Liver (tissue), 9 donors: Measurements from ENCODE around the gene CLDN1. TPM values are rescaled to one million over a fixed set of nuclear protein-coding genes. Genes with fewer than 3 reads are reported as not detected.

Experiments
- DNase-seq: peaks from one replicate; pipeline ENCODE4 v3.0.0-alpha.2; 2017; ENCODE audit warnings: low spot score
- H3K27ac ChIP-seq, 2 donors: one replicate each; pipeline ENCODE4 v1.7.0; 2013; ENCODE audit warnings: inconsistent platforms in 2 of 2, low read length in 2 of 2, control low read depth in 1 of 2, low read depth in 1 of 2, mild to moderate bottlenecking in 1 of 2
- H3K27me3 ChIP-seq, 4 donors: one replicate each; pipeline versions ENCODE4 v1.6.1 to v1.7.0; 2013; ENCODE audit warnings: low read length in 3 of 4, inconsistent platforms in 1 of 4, mild to moderate bottlenecking in 1 of 4, moderate library complexity in 1 of 4; ENCODE audit not compliant: control insufficient read depth in 4 of 4, insufficient read depth in 4 of 4
- H3K36me3 ChIP-seq, 4 donors: one replicate each; pipeline versions ENCODE4 v1.6.1 to v1.7.0; 2013; ENCODE audit warnings: low read length in 3 of 4, mild to moderate bottlenecking in 3 of 4, low read depth in 1 of 4, moderate library complexity in 1 of 4; ENCODE audit not compliant: control insufficient read depth in 4 of 4, insufficient read depth in 3 of 4
- H3K4me1 ChIP-seq, 4 donors: one replicate each; pipeline versions ENCODE4 v1.6.1 to v1.7.0; 2013; ENCODE audit warnings: low read length in 3 of 4, mild to moderate bottlenecking in 3 of 4, moderate library complexity in 1 of 4; ENCODE audit not compliant: control insufficient read depth in 4 of 4, insufficient read depth in 4 of 4
- H3K4me3 ChIP-seq, 3 donors: one replicate each; pipeline versions ENCODE4 v1.6.1 to v1.7.0; 2013; ENCODE audit warnings: low read length in 3 of 3, control low read depth in 1 of 3, low read depth in 1 of 3, mild to moderate bottlenecking in 1 of 3
- H3K9ac ChIP-seq, 2 donors: one replicate each; pipeline ENCODE4 v1.7.0; 2013; ENCODE audit warnings: low read length in 2 of 2, mild to moderate bottlenecking in 2 of 2, moderate library complexity in 2 of 2, control low read depth in 1 of 2, low read depth in 1 of 2
- H3K9me3 ChIP-seq, 4 donors: one replicate each; pipeline versions ENCODE4 v1.6.1 to v1.7.0; 2013; ENCODE audit warnings: low read length in 3 of 4; ENCODE audit not compliant: control insufficient read depth in 4 of 4
- CTCF ChIP-seq: fragments of 150-350 bp; IDR thresholded peaks from 2 replicates; pipeline ENCODE4 v1.5.1; 2017; ENCODE audit warnings: improper control_type of control experiment, low read depth, low read length; ENCODE audit not compliant: missing input control
- EGR1 ChIP-seq, 2 donors: IDR thresholded peaks; 2 replicates each; pipeline ENCODE4 v1.6.1; 2016 to 2018; ENCODE audit warnings: antibody characterized with exemption in 2 of 2, low read depth in 2 of 2
- FOXA1 ChIP-seq: IDR thresholded peaks from 2 replicates; pipeline ENCODE4 v1.6.1; 2016; ENCODE audit warnings: antibody characterized with exemption
- GABPA ChIP-seq, 2 donors: IDR thresholded peaks in 1 of 2; conservative IDR thresholded peaks in 1 of 2; 2 replicates each; pipeline ENCODE4 v1.6.1; 2016; ENCODE audit warnings: antibody characterized with exemption in 2 of 2, mild to moderate bottlenecking in 1 of 2, moderate library complexity in 1 of 2
- HNF4A ChIP-seq, 2 donors: conservative IDR thresholded peaks; 2 replicates each; pipeline ENCODE4 v1.6.1; 2016; ENCODE audit warnings: antibody characterized with exemption in 2 of 2, mild to moderate bottlenecking in 2 of 2
- HNF4G ChIP-seq: IDR thresholded peaks from 2 replicates; pipeline ENCODE4 v1.6.1; 2016; ENCODE audit warnings: antibody characterized with exemption
- JUND ChIP-seq, 2 donors: IDR thresholded peaks; 2 replicates each; pipeline ENCODE4 v1.6.1; 2016; ENCODE audit warnings: antibody characterized with exemption in 2 of 2
- NR2F2 ChIP-seq: IDR thresholded peaks from 2 replicates; pipeline ENCODE4 v1.6.1; 2016; ENCODE audit warnings: antibody characterized with exemption
- RAD21 ChIP-seq, 2 donors: IDR thresholded peaks; 2 replicates each; pipeline ENCODE4 v1.6.1; 2016; ENCODE audit warnings: antibody characterized with exemption in 2 of 2, mild to moderate bottlenecking in 2 of 2
- YY1 ChIP-seq: IDR thresholded peaks from 2 replicates; pipeline ENCODE4 v1.6.1; 2016; ENCODE audit warnings: antibody characterized with exemption, mild to moderate bottlenecking
- WGBS: extraction: QIAGEN DNeasy Blood & Tissue Kit; methylation state at CpG from one replicate; pipeline ENCODE4 v1.1.7; 2013; 5-methylcytosine and 5-hydroxymethylcytosine counted together
- polyA plus RNA-seq, 2 donors: library from polyadenylated mRNA; stranded (reverse) in 1 of 2; unstranded in 1 of 2; fragments of 200-250 nt in 1 of 2; fragments of >200 nt in 1 of 2; fragmentation: Nextera tagmentation in 1 of 2; extraction: Ambion mirVana in 1 of 2; gene quantifications; one replicate each; pipeline versions ENCODE4 v1.2.1 to v1.2.3, GENCODE V29; 2013 to 2015
- total RNA-seq, 2 donors: library from RNA; depleted of rRNA; stranded (reverse); fragments of >200 nt; gene quantifications; one replicate each; pipeline ENCODE4 v1.2.3, GENCODE V29; 2014
- TF ChIP-seq, protein P1 (sequence below): IDR thresholded peaks from 2 replicates; pipeline ENCODE4 v1.6.1; 2016; ENCODE audit warnings: antibody characterized with exemption
- donor health status: healthy.
- donor health status: healthy.
- donor health status: healthy.
- donor health status: healthy.
- donor health status: healthy.

CLDN1 gene
- total and polyA plus RNA-seq, 4 donors = 57.8 to 92.0 (median 87.3) TPM

DNA sequence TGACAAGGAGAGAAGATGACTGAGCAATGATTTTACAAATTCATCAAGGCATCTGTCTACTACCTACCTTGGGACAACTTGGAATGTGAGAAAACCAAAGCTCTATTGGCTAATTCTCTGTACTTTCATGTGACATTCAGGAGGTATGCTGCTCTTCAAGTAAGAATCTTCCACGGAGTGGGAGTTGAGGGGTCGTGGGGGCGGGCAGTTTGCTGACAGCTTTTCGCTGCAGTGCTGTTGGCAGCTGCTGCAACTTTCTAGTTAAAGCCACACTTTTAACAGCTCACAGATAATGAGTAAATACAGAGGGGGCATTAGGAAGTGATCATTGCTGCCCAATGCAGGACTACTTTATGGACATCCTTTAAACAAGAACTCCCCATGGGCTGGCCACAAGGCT lies 22.3 kb downstream of the CLDN1 start (continued):
- TF ChIP-seq EGR1 (IDR thresholded peaks at IDR 0.05; ENCODE audit: low read depth in 2 of 2) (no peak), NR2F2 (no peak), YY1 (no peak), RAD21 (IDR thresholded peaks at IDR 0.05) (no peak)
- TF ChIP-seq, protein P1, sequence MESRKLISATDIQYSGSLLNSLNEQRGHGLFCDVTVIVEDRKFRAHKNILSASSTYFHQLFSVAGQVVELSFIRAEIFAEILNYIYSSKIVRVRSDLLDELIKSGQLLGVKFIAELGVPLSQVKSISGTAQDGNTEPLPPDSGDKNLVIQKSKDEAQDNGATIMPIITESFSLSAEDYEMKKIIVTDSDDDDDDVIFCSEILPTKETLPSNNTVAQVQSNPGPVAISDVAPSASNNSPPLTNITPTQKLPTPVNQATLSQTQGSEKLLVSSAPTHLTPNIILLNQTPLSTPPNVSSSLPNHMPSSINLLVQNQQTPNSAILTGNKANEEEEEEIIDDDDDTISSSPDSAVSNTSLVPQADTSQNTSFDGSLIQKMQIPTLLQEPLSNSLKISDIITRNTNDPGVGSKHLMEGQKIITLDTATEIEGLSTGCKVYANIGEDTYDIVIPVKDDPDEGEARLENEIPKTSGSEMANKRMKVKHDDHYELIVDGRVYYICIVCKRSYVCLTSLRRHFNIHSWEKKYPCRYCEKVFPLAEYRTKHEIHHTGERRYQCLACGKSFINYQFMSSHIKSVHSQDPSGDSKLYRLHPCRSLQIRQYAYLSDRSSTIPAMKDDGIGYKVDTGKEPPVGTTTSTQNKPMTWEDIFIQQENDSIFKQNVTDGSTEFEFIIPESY = no peak

DNA sequence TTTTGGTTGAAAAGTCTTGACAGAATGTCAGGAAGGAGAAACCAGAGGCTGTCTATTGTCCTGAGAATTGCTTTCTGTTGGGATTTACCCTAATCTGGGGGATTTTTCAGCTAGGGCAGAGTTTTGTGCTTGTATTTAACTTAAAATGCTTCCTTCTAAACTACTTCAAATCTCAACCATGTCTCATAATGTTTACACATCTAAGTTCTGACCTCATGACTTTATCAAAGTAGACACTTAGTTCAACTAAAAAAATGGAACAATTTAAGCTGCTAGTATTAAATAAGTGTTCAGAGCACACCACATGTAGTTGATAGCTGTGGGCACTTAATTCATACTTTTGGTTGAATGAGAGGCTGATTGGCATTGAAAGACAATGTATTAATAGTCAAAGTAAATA lies 28.2 kb downstream of the CLDN1 start:
- TF ChIP-seq, protein P1 = no peak
- no peak for TF ChIP-seq FOXA1
- TF ChIP-seq CTCF = no peak
- no peak for TF ChIP-seq GABPA (IDR thresholded peaks at IDR 0.05 in 1 of 2, conservative IDR thresholded peaks at IDR 0.05 in 1 of 2)
- no peak for TF ChIP-seq HNF4A (conservative IDR thresholded peaks at IDR 0.05)
- no peak for TF ChIP-seq NR2F2
- no peak for TF ChIP-seq HNF4G
- TF ChIP-seq YY1 = no peak
- no peak for TF ChIP-seq JUND (IDR thresholded peaks at IDR 0.05)

DNA sequence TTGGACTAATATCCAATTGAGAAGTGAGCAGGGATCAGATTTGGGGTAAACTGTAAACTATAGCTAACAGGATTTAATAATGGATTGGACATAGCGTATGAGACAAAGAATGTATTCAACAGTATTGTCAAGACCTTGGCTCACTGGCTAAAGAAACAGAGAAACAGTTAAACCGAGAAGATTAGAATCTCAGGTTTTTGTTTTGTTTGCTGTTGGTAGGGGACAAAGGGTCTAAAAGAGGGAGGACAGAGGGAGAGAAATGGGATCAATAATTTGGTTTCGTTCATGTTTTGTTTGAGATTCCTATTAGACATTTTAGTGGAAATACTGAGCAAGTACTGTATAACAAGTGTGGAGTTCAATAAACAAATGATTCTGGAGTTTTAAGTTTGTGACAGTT lies 28.6 kb downstream of the CLDN1 start:
- 54% methylated on average over 3 of the region's 3 CpGs for WGBS
- no peak overlapping the region for H3K27ac ChIP-seq
- H3K9ac ChIP-seq = no peak overlapping the region
- no peak overlapping the region for H3K4me3 ChIP-seq
- no peaks in the 10 kb centered on the region for H3K27me3 ChIP-seq
- H3K36me3 ChIP-seq = no peaks in the 10 kb centered on the region
- peaks cover 0 to 6% (median 1%) of the 10 kb centered on the region in 4 donors for H3K9me3 ChIP-seq
- no peak for TF ChIP-seq FOXA1
- peak in 1 of 2 donors; percentile 4 for TF ChIP-seq HNF4A (conservative IDR thresholded peaks at IDR 0.05)
- DNase-seq = no peak
- peaks cover 0 to 7% (median 0%) of the 10 kb centered on the region in 4 donors for H3K4me1 ChIP-seq

More for the DNA sequence above, 28.2 kb downstream of the CLDN1 start:
- Histone ChIP-seq H3K4me1 (peaks cover 0 to 7% (median 0%) of the 10 kb centered on the region in 4 donors), H3K27me3 (no peaks in the 10 kb centered on the region), H3K4me3 (no peak overlapping the region), H3K36me3 (no peaks in the 10 kb centered on the region), H3K27ac (no peak overlapping the region), H3K9me3 (peaks cover 0 to 6% (median 1%) of the 10 kb centered on the region in 4 donors), H3K9ac (no peak overlapping the region)
- no peak for DNase-seq
